CD4-positive, alpha-beta T cell treated with Interleukin-21 for 1 hour (primary cell): ENCODE data around the gene KRTAP10-3.
"Not testable (repeated sequence)": the region's sequence is repeated elsewhere in the genome, so short reads cannot be mapped to it uniquely, and the experiment has no call there.

Experiments
- DNase-seq: peaks from one replicate; pipeline ENCODE4 v3.0.0-alpha.2; 2020

The KRTAP10-3 gene

GRCh38 chr21:44558695-44559094, at the start of gene KRTAP10-3:
Gene KRTAP10-3, minus strand, starts transcription at chr21:44558795. Its CDS starts 80 bp downstream, at chr21:44558715.
- DNase-seq, result no peak

GRCh38 chr21:44606495-44606894, 47.9 kb upstream of the KRTAP10-3 start:
- DNase-seq, result no peak

- no peak for DNase-seq
Observed at GRCh38 chr21:44603911-44604310, 45.3 kb upstream of the KRTAP10-3 start.

GRCh38 chr21:44603109-44603875, 44.7 kb upstream of the KRTAP10-3 start:
- DNase-seq, result no peak

- DNase-seq, result no peak
Observed at GRCh38 chr21:44602463-44602850, 43.9 kb upstream of the KRTAP10-3 start.

GRCh38 chr21:44601596-44602462, 43.2 kb upstream of the KRTAP10-3 start:
- DNase-seq, result no peak

GRCh38 chr21:44601091-44601490, 42.5 kb upstream of the KRTAP10-3 start:
- not testable (repeated sequence) for DNase-seq

GRCh38 chr21:44600118-44600978, 41.8 kb upstream of the KRTAP10-3 start, which contains the start of gene KRTAP10-7:
Gene KRTAP10-7, plus strand, starts transcription at chr21:44600597. Its CDS starts 25 bp downstream, at chr21:44600622.
- not testable (repeated sequence) for DNase-seq

GRCh38 chr21:44599264-44600029, 40.9 kb upstream of the KRTAP10-3 start:
- no peak for DNase-seq

- DNase-seq, result no peak
Observed at GRCh38 chr21:44598061-44598460, 39.5 kb upstream of the KRTAP10-3 start.

- DNase-seq, result no peak
Observed at GRCh38 chr21:44596068-44596725, 37.6 kb upstream of the KRTAP10-3 start.

- DNase-seq, result no peak
Observed at GRCh38 chr21:44595524-44595923, 36.9 kb upstream of the KRTAP10-3 start.

GRCh38 chr21:44594406-44594916, 35.9 kb upstream of the KRTAP10-3 start:
- no peak for DNase-seq

GRCh38 chr21:44593598-44594405, 35.2 kb upstream of the KRTAP10-3 start:
- no peak for DNase-seq

- DNase-seq, result no peak
Observed at GRCh38 chr21:44592446-44593311, 34.1 kb upstream of the KRTAP10-3 start, which contains the start of gene KRTAP10-6. Gene KRTAP10-6, minus strand, starts transcription at chr21:44592505. Its CDS starts 21 bp downstream, at chr21:44592484.

- DNase-seq, result not testable (repeated sequence)
Observed at GRCh38 chr21:44591801-44592130, 33.2 kb upstream of the KRTAP10-3 start.

- not testable (repeated sequence) for DNase-seq
Observed at GRCh38 chr21:44590897-44591800, 32.6 kb upstream of the KRTAP10-3 start.

- no peak for DNase-seq
Observed at GRCh38 chr21:44590311-44590721, 31.7 kb upstream of the KRTAP10-3 start.
